ENCODE data around the gene CDK14.
"Not testable (repeated sequence)": the region's sequence is repeated elsewhere in the genome, so short reads cannot be mapped to it uniquely, and the experiment has no call there.

DNA sequence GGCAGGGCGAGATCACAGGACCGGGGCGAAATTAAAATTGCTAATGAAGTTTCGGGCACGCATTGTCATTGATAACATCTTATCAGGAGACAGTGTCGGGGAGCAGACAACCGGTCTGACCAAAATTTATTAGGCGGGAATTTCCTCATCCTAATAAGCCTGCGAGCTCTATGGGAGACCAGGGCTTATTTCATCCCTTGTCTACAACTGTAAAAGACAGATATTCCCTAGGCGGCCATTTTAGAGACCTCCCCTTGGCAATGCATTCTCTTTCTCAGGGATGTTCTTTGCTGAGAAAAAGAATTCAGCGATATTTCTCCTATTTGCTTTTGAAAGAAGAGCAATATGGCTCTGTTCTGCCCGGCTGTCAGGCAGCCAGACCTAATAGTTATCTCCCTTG, 198.1 kb downstream of the CDK14 start:
- TF ChIP-seq, protein P1, sequence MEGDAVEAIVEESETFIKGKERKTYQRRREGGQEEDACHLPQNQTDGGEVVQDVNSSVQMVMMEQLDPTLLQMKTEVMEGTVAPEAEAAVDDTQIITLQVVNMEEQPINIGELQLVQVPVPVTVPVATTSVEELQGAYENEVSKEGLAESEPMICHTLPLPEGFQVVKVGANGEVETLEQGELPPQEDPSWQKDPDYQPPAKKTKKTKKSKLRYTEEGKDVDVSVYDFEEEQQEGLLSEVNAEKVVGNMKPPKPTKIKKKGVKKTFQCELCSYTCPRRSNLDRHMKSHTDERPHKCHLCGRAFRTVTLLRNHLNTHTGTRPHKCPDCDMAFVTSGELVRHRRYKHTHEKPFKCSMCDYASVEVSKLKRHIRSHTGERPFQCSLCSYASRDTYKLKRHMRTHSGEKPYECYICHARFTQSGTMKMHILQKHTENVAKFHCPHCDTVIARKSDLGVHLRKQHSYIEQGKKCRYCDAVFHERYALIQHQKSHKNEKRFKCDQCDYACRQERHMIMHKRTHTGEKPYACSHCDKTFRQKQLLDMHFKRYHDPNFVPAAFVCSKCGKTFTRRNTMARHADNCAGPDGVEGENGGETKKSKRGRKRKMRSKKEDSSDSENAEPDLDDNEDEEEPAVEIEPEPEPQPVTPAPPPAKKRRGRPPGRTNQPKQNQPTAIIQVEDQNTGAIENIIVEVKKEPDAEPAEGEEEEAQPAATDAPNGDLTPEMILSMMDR (IDR thresholded peaks at IDR 0.05) = not testable (repeated sequence)
- not testable (repeated sequence) for TF ChIP-seq POLR2A (IDR thresholded peaks at IDR 0.05)
